HL-60 (cell line): Measurements from ENCODE around the gene RASD2.

ENCODE experiments used
- DNase-seq, 2 experiments: peaks; one replicate each; pipeline ENCODE4 v3.0.0-alpha.2; 2010 to 2020; ENCODE audit warnings: low read depth in 1 of 2, low spot score in 1 of 2
- H3K27ac ChIP-seq: fragments of 250-450 bp; sonication (Bioruptor Pico); replicated peaks from 2 replicates; pipeline ENCODE4 v1.5.1; 2020; ENCODE audit warnings: mild to moderate bottlenecking, moderate library complexity
- H3K27me3 ChIP-seq: fragments of 250-450 bp; sonication (Bioruptor Pico); 2 replicates; pipeline ENCODE4 v1.5.1; 2021; ENCODE audit warnings: mild to moderate bottlenecking, moderate library complexity; ENCODE audit not compliant: insufficient read depth, poor library complexity, severe bottlenecking
- H3K4me3 ChIP-seq: replicated peaks from 2 replicates; pipeline ENCODE4 v1.5.1; 2011; ENCODE audit warnings: mild to moderate bottlenecking, control low read depth, low read length; ENCODE audit not compliant: insufficient read depth
- GABPA ChIP-seq: IDR thresholded peaks from 2 replicates; pipeline ENCODE4 v1.6.1; 2012; ENCODE audit warnings: low read depth
- POLR2AphosphoS5 ChIP-seq: IDR thresholded peaks from 2 replicates; pipeline ENCODE4 v1.6.1; 2012; ENCODE audit warnings: low read depth
- REST ChIP-seq: IDR thresholded peaks from 2 replicates; pipeline ENCODE4 v1.6.1; 2012; ENCODE audit warnings: low read depth; ENCODE audit not compliant: insufficient replicate concordance
- SPI1 ChIP-seq: IDR thresholded peaks from 2 replicates; pipeline ENCODE4 v1.6.1; 2012; ENCODE audit warnings: low read depth, mild to moderate bottlenecking, borderline replicate concordance
- TF ChIP-seq, protein P1 (sequence below): IDR thresholded peaks from one replicate; pipeline ENCODE4 v1.5.1; 2011; ENCODE audit warnings: low read length, control low read depth, inconsistent platforms; ENCODE audit not compliant: insufficient read depth

RASD2 gene

DNA sequence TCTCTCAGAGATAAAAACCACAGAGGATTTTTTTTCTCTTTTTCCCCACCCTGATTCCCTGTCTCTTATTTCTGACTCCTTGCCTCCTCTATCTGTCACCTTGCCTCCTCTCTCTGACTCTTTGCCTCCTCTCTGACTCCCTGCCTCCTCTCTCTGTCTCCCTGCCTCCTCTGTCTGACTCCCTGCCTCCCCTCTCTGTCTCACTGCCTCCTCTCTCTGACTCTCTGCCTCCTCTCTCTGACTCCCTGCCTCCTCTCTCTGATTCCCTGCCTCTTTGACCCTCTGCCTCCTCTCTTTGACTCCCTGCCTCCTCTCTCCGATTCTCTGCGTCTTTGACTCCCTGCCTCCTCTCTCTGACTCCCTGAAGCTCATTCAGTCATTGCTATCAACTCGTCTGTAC lies 3.1 kb downstream of the RASD2 start:
- no peak for TF ChIP-seq REST
- TF ChIP-seq POLR2AphosphoS5: no peak
- TF ChIP-seq, protein P1, sequence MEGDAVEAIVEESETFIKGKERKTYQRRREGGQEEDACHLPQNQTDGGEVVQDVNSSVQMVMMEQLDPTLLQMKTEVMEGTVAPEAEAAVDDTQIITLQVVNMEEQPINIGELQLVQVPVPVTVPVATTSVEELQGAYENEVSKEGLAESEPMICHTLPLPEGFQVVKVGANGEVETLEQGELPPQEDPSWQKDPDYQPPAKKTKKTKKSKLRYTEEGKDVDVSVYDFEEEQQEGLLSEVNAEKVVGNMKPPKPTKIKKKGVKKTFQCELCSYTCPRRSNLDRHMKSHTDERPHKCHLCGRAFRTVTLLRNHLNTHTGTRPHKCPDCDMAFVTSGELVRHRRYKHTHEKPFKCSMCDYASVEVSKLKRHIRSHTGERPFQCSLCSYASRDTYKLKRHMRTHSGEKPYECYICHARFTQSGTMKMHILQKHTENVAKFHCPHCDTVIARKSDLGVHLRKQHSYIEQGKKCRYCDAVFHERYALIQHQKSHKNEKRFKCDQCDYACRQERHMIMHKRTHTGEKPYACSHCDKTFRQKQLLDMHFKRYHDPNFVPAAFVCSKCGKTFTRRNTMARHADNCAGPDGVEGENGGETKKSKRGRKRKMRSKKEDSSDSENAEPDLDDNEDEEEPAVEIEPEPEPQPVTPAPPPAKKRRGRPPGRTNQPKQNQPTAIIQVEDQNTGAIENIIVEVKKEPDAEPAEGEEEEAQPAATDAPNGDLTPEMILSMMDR: no peak
- no peak for TF ChIP-seq GABPA
- no peak for TF ChIP-seq SPI1
- Histone ChIP-seq H3K27ac (no peak overlapping the region), H3K27me3 (peaks cover 27% of the 10 kb centered on the region), H3K4me3 (no peak overlapping the region)
- DNase-seq: no peak

DNA sequence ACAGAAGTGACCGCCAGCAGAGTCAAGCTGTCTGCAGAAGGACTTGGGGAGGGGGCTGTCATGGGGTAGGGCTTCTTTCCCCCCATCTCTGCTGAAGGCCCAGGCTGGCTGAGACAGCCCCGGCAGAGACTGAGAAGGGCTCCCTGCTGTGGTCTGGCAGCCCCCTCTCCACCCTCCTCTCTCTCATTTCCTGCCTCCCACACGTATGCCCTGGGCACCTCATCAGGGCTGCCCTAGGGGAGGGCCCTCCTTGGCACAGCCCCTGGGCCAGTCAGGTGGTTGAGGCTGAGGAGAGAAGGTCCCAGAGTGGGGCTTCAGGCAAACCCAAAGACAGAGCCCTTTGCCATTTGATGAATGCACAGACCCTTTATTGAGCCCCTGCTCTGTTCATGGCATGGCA lies 3.6 kb downstream of the RASD2 start:
- no peak overlapping the region for H3K4me3 ChIP-seq
- DNase-seq: no peak
- no peak overlapping the region for H3K27ac ChIP-seq
- H3K27me3 ChIP-seq: peaks cover 27% of the 10 kb centered on the region
- TF ChIP-seq, protein P1: no peak
- no peak for TF ChIP-seq GABPA
- TF ChIP-seq SPI1: no peak
- no peak for TF ChIP-seq REST
- no peak for TF ChIP-seq POLR2AphosphoS5

- no peak overlapping the region for H3K27ac ChIP-seq
These were observed 4.2 kb downstream of the RASD2 start for GRCh38 chr22:35544827-35545226.

More at GRCh38 chr22:35544827-35545226, 4.2 kb downstream of the RASD2 start:
- no peak for DNase-seq
- TF ChIP-seq POLR2AphosphoS5: no peak
- TF ChIP-seq GABPA: no peak
- TF ChIP-seq REST: no peak
- TF ChIP-seq, protein P1: no peak
- TF ChIP-seq SPI1: no peak
- Histone ChIP-seq H3K27me3 (peaks cover 28% of the 10 kb centered on the region), H3K4me3 (no peak overlapping the region)
